GM19397 (cell line): ENCODE data around the gene FGFBP3.

Source experiments
- ATAC-seq: cut with Tn5 transposase; IDR thresholded peaks from one replicate; pipeline ENCODE4 v1.9.1; 2021; ENCODE audit warnings: mild to moderate bottlenecking, moderate library complexity; ENCODE audit not compliant: unreplicated experiment

FGFBP3 gene, protein sequence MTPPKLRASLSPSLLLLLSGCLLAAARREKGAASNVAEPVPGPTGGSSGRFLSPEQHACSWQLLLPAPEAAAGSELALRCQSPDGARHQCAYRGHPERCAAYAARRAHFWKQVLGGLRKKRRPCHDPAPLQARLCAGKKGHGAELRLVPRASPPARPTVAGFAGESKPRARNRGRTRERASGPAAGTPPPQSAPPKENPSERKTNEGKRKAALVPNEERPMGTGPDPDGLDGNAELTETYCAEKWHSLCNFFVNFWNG

DNA sequence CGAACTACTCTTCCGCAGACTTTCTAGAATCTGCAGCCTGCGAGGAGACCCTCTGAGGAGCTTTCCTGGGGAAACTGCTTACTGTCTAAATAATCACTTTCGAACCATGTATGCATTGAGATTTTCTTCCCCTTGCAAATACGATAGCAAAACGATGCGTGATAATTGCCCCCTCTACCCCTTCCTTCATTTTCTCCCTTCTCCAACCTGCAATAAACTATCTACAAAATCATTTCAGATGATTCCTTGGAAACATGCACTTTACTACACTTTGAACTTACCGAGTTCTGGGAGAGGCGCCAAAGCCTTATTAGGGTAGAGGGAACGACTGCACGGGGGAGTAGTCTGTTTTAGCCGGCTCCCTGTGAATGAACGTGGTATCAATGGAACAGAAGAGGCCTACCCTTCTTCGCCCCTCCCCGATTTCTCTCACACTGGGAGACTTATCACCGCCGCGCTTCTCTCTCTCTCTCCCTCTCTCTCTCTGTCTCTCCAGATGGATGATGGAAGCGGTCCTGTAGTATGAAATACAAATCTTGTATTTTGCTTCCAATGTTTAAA is at the start of gene FGFBP3:
Gene FGFBP3 (minus strand): TSS at position 370 of the 561 bp plus-strand sequence. CDS start 517 bp downstream, outside the sequence.
- ATAC-seq = no peak

DNA sequence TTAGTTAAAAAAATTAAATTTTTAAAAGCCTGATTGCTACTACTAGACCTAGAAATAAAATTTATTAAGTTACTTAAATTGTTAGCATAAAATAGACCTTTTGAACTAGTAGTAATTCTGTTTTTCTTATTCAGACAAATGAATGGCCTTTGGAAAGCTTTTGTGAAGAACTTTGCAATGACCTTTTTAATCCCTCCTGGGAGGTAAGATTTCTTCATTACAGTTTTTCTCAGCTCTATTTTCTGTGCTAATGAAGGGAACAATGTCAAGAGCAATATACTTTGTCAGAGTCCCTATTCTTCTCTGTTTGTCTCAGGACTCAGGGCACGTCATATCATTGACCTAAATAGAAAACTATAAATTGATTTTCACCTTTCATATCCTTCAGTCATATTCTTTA is 47.8 kb upstream of the FGFBP3 start:
- no peak for ATAC-seq

DNA sequence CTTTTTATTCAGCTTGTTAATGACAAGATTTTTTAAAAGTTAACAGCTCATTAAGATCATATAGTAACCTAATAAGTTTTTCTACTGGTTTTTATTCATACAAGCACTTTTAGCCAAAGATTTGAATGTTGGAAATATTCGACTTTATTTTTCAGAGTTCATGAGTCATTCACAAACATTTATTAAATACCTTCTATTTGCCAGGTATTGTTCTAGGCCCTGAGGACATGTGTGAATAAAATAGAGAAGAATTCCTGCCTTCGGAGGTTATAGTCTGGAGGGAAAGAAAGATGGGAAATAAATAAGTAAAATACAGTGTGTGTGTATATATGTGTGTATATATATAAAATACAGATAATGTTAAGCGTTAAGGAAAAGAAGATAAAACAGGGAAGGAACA is 45.8 kb upstream of the FGFBP3 start:
- no peak for ATAC-seq

DNA sequence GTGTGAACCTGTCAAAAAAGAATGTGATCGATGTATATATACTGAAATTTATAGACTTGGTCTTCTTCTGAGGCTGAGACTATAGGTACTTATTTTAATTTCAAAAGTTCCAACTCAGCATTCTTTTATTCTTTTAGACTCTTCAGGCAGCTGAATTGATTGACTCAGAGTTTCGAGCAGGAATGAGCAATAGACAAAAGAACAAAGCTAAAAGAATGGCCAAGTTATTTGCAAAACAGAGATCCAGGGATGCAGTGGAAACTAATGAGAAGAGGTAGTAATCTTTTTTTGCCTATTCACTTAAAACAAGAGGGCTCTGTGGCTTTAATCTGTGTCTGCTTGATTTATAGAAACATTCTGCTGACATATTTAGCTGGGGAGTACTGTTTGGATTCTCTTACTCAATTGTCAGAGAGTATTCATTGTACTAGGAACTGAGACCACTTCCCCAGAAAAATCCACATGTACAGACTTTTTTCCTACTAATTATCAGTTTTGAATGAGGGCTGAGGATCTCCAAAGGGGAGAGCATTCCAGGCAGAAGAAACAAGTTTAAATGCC is 44.4 kb upstream of the FGFBP3 start:
- no peak for ATAC-seq

DNA sequence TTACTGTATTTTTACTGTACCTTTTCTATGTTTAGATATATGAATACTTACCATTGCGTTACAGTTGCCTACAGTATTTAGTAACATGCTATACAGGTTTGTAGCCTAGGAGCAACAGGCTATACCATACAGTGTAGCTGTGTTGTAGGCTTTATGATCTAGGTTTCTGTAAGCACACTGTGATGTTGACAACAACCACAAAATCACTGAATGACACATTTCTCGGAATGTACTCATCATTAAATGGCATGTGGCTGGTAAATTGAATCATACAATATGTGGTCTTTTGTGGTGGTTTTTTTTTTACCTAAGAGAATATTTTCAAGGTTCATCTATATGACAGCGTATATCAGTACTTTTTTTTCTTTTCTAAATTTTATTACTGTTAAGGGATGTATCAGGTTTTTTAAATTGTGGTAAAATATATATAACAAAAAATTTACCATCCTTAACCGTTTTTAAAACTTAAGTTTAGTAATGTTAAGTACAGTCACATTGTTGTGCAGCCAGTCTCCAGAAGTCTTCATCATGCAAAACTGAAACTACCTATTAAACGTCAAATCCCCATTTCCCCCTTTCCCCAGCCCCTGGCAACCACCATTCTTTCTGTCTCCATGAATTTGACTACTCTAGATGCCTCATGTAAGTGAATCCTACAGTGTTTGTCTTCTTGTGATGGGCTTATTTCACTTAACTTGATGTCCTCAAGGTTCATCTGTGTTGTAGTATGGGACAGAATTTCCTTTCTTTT is 35.8 kb upstream of the FGFBP3 start:
- no peak for ATAC-seq

DNA sequence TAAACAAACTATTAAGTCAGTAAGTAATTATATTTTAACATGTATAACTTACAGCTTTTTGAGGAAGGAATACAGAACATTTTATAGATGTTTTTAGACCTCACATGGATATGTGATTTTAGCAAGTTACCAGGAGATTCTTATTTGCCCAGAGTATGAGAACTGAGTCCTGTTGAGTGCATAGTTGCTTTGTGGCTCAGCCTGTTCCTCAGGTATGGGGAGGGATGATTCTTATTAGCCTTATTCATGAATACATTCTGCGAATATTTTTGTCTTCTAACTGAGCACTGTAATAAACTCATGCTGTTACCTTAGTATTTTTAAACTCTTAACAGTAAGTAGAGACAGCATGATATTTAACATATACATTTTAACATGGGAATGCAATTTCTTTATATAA is 32.1 kb upstream of the FGFBP3 start:
- no peak for ATAC-seq

DNA sequence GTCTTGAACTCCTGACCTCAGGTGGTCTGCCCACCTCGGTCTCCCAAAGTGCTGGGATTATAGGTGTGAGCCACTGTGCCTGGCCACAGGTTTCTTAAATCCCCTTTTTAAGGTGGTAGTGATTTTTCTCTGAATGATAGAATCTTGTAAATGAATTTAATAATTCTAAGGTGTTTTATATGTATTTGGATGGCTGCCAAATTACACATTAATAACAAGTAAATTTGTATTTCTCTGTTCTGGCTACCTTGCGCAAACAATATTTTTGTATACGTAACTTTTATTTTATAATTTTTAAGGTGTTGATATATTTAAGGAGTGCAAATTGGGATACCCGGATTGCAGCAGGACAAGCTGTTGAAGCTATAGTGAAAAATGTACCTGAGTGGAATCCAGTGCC is 30.4 kb upstream of the FGFBP3 start:
- ATAC-seq = no peak

DNA sequence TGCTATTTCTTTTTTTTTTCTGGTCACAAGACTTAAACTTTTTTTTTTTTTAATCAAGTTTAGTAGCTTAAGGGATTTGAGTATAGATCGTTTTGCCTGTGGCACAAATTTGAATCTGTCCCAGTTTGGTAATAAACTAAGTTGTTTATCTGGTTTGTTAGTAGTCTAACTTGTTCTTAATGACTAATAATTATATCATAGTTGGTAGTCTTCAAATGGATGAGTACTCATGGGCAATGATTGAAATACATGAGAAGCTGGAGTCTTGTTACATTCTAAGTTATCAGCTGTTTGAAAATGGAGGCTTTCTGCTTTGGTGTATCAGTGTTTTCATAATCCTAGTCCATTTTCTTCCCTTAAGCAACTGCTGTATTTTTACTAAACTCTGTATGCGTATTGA is 26.6 kb upstream of the FGFBP3 start:
- ATAC-seq = no peak

DNA sequence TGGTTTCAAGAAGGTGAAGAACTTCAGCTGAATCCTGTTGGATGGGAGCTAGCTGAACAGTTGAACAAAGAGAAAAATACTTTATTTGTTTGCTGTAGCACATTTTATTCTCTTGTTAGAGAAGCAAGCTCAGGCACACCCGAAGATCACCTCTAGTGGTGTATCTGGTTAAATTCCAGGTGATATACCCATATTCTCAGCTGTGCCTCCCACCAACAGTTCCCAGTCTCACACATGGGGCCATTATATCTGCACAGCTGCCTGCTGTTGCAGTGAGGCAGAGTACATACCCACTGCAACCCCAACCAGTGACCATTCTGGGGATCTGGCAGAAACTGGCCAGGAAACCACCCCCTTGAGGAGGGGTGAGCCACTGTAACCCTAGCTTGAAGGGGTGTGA is 23.5 kb upstream of the FGFBP3 start:
- no peak for ATAC-seq

DNA sequence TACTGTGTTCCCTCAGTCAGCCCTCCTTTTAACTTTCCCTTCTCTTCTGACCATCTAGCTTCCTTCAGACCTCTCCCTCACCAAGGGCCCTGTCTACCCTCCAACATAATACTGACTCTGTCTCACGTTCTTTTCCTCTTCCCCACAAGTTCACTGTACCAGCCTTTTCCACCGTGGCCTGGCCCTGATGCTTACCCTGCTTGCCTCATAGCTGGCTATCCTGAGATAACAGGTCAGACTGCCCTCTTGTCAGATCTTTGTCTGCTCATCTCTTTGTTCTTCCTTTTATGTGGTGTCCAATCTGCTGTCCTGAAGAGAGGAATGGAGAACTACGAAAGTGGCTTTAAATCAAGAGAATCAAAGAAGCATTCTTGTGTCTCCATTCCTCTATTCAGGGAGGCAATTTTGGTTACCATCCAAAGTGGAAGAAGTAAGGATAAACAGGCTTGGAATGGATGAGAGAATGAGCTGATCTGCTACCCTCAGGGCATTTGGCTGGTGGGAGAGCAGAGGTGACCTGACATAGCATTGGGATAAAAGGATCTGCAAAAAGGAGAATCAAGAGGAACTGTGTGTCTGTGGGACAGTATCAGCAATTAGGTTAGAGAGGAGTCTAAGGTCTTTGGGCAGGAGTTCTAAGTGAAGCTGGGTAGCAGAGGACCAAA is 22.4 kb upstream of the FGFBP3 start:
- ATAC-seq = no peak

DNA sequence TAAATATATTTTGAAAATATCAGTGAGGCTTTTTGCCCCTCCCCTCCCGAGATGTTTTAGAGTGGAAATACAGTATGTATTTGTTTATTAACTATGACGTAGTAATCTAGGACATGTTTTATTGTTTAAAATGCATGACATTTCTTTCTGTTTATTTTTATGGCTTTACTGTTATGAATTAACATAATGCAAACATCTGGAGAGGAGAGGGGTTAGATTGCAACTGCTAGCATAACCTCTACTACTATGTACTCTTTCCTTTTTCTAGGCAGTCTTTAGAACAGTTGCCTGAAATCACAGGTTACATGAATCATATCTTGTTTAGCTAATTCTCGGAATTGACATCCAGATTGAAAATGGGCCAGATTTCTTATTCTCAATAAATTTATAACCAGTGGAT is 21.7 kb upstream of the FGFBP3 start:
- no peak for ATAC-seq

DNA sequence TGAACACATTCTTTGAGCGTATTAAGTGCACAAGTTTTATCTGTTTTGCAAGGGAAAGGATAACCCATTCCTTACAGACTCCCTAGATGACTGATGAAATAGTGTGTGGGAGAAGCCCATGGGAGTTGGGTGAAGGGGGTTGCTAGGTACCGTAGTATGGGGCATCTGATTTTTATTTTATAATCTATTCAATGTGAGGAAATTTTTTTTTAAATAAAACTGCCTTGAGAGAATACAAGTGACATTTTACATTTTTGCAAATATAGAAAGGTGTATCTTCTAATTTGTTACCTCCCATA is 15.7 kb upstream of the FGFBP3 start:
- no peak for ATAC-seq

DNA sequence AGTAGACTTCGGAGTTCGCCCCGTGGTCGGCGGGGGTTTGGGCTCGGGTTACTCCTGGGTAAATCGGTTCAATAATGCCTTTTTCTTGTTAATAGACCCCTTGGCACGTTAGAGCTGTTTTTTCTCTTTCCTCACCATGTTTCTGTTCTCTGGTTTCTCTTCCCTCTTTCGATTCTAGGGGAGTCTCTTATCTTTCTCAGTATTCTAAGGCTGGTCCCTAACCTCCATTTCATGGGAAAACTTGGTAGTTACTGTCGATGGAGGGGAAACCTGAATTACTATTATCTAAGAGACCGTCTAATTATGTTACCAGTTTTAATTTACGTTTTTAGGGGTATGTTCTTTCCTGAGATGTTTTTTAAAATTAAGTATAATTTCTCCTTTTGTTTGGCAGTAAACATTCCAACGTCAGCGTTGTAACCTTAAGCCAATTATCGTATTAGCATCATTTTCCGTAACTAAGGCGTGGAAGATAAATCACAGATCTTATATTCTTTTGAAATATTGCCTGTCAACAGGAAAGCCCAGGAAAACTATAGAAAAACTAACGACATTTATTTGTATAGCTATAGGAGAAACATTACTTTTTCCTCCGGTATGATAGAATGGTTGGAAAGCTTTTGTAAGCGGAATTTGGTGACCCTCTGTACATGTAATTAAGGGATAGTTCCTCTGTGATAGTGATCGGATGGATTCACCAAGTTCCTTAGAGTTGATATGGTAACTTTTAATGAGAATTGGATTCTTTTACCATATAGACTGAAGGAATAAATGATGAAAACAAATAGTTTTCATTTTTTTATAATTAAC is 15.1 kb upstream of the FGFBP3 start:
- ATAC-seq = no peak

DNA sequence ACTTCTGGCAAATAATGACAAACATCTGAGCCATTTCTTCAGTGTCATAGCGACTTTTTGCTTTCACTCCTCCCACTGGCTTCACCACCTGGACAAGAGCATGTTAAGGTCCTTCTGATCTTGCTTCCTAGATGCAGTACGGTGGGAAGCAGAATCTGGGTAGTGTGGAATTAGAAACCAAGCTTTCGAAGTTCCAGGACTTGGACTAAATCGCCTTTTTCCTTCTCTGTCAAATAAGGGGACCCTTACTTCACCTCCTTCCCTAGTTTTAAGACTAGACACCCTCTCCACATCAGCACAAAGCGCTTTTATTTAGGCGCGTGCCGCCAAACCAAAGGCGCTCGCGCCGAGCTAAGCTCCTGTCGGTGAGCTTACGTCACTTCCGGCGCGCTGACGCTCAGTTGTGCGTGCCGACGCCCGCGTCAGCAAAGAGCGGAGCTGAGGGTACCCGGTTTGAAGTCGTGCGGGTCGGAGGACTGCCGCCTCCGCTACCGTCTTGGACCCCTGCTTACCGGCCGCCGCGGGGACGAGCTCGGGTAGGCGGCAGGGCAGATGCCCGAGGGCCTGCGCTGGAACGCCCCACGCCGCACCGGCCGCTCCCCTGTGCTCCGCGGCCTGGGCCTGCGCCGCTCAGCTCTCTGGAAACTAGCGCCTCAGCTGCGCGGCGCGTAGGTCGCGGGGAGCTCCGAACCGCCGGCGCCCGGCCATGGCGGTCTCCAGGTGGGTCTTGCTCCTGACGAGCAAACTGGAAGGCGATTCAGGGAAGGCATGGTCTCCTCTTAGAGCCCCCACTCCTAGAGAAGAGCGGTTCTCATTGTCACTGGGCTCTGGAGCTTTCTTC is 14.3 kb upstream of the FGFBP3 start, which contains the start of gene BTAF1:
Gene BTAF1 (plus strand): TSS at position 400 of the 841 bp plus-strand sequence. CDS start 307 bp downstream, at position 707.
- ATAC-seq = peak; percentile 99

DNA sequence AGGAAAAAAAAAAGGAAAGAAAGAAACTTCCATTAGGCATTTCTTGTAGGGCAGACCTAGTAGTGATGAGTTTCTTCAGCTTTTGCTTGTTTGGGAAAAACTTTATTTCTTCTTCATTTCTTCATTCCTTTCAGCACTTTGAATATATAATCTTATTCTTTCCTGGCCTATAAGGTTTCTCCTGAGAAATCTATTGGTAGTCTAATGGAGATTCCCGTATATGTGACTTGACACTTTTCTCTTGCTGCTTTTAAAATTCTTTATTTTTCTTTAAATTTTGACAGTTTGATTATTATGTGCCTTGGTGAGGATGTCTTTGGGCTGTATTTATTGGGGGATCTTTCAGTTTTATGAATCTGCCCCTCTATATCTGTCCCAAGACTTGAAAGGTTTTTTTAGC is 10.4 kb upstream of the FGFBP3 start:
- ATAC-seq = no peak

DNA sequence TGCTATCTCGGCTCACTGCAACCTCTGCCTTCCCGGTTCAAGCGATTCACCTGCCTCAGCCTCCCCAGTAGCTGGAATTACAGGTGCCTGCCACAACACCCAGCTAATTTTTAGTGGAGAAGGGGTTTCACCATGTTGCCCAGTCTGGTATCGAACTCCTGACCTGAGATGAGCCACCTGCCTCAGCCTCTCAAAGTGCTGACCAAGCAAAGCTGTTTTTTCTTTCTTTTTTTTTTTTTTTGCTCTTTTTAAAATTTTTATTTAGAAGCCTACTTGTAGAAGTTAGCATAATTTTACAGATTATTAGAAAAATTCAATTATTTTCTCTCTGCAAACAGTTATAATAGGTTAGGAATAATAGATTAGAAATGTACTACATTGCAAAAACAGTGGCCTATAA is 1.2 kb upstream of the FGFBP3 start:
- ATAC-seq = no peak

DNA sequence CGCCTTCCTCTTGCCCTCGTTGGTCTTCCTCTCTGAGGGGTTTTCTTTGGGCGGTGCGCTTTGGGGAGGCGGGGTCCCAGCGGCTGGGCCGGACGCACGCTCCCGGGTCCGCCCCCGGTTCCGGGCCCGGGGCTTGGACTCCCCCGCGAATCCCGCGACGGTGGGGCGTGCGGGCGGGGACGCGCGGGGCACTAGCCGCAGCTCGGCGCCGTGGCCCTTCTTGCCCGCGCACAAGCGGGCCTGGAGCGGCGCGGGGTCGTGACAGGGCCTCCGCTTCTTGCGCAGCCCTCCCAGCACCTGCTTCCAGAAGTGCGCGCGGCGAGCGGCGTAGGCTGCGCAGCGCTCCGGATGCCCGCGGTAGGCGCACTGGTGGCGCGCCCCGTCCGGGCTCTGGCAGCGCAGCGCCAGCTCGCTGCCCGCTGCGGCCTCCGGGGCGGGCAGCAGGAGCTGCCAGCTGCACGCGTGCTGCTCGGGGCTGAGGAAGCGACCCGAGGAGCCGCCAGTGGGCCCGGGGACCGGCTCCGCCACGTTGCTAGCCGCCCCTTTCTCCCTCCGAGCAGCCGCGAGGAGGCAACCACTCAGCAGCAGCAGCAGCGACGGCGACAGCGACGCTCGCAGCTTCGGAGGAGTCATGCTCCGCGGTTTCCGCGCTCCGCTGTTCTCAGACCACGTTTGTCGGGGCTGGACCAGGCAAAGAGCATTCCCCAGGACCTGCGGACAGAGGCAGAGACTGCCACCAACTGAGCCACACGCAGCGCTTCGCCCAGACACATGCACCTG is 759 bp downstream of the FGFBP3 start:
- peak; percentile 89 for ATAC-seq

DNA sequence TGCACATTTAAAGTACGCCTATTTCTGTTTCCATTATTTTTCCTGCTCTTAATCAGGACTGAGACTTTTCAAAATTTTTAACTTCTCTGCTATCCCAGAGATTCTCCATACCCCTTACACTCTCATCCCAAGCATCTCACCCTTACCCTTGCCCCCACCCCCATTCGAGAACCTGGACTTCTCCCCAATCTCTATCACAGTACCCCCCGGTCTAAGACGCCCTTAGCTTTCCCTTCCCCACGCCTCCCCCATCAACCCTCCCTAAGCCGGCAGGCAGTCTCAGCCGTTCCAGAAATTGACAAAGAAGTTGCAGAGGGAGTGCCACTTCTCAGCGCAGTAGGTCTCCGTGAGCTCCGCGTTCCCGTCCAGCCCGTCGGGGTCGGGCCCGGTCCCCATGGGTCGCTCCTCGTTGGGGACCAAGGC is 1.4 kb downstream of the FGFBP3 start:
- no peak for ATAC-seq

DNA sequence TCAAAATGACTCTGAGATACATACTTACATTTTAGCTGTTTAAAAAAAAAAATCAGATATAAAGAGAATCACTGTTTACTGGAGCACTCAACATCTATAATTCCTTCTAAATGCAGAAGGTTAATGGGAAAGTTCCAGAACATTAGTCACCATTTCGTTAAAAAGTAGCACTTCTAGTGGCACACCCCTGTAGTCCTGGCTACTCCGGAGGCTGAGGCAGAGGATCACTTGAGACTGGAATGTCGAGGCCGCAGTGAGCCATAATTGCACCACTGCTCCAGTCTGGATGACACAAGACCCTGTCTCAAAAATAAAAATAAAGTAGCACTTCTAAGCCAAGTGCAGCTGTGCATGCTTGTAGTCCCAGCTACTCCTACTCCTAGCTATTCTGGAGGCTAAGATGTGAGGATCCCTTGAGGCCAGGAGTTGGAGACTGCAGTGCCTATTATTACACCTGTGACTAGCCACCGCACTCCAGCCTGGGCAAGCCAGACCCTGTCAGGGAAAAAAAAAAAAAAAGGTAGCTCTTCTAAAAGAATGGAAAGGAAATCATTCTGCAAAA is 2.2 kb downstream of the FGFBP3 start:
- ATAC-seq = no peak
